Stimulated activated naive B cell treated with anti-CD40 and anti-IgM and Interleukin-4, amounts not matched to agents 10 μg/mL and 1 μg/mL and 100 μg/mL, for 72 hours (primary cell): Measurements from ENCODE around the gene GPC1.

Experiments
- ATAC-seq, 2 donors: fragments of 150-1000 bp; cut with Tn5 transposase; replicated peaks; 2 replicates each; pipeline ENCODE4 v1.10.0; 2021; ENCODE audit warnings: moderate library complexity in 1 of 2
- DNase-seq: peaks from one replicate; pipeline ENCODE4 v3.0.0; 2021
- H3K27ac Mint-ChIP-seq: one replicate; pipeline ENCODE4 v1.8.0; 2022; ENCODE audit warnings: mild to moderate bottlenecking, mixed read lengths
- H3K27me3 Mint-ChIP-seq, 2 donors: one replicate each; pipeline ENCODE4 v1.8.0; 2022; ENCODE audit warnings: mixed read lengths in 2 of 2
- H3K36me3 Mint-ChIP-seq, 2 donors: one replicate each; pipeline ENCODE4 v1.8.0; 2022; ENCODE audit warnings: mixed read lengths in 2 of 2, mild to moderate bottlenecking in 1 of 2
- H3K4me1 Mint-ChIP-seq, 2 donors: one replicate each; pipeline ENCODE4 v1.8.0; 2022; ENCODE audit warnings: mixed read lengths in 2 of 2, mild to moderate bottlenecking in 1 of 2
- H3K4me3 Mint-ChIP-seq, 2 donors: one replicate each; pipeline ENCODE4 v1.8.0; 2022; ENCODE audit warnings: mild to moderate bottlenecking in 2 of 2, mixed read lengths in 2 of 2, moderate library complexity in 1 of 2
- H3K9me3 Mint-ChIP-seq, 2 donors: one replicate each; pipeline ENCODE4 v1.8.0; 2022; ENCODE audit warnings: mixed read lengths in 2 of 2, mild to moderate bottlenecking in 1 of 2

The GPC1 gene

DNA sequence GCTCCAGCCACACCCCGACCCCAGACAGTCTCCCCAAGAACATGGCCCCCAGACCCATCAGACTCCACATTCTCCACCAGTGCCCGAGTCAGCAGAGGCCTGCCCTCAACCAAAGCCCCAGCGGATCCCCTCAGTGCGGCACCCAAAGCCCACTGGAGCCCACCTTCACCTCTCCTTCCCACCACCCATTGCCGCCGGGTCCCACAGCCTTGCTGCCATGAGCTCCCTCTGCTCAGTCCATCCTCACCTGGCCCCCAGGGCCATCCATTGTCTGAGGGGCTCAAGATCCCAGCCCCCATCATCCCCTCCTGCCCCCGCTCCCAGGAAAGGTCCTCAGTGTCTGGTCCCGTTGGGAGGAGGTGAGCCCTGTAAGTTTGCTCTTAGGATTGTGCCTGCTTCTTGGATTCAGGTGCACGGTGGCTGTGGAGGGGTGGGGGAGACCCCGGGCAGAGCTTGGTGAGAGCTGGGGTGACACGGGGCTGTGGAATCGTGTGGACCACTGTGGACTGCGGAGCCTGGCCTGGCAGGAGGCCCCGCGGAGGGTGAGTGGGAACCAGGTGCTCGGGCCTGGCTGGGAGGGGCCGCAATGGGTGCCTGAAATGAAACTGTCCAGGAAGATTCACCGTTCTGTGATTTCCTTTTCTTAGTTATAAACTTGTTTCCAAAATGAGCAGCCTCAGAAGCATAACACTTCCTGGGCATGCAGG, 32.7 kb upstream of the GPC1 start:
- DNase-seq (no peak), ATAC-seq (no peak)
- peaks cover 11 to 35% of the 10 kb centered on the region in 2 donors for H3K27me3 Mint-ChIP-seq
- H3K4me3 Mint-ChIP-seq = no peak overlapping the region
- H3K36me3 Mint-ChIP-seq = no peaks in the 10 kb centered on the region
- no peak overlapping the region for H3K27ac Mint-ChIP-seq
- no peaks in the 10 kb centered on the region for H3K4me1 Mint-ChIP-seq
- H3K9me3 Mint-ChIP-seq = no peaks in the 10 kb centered on the region

- Mint-ChIP-seq H3K27ac (no peak overlapping the region), H3K9me3 (no peaks in the 10 kb centered on the region), H3K4me3 (no peak overlapping the region), H3K4me1 (no peaks in the 10 kb centered on the region), H3K27me3 (peaks cover 15 to 39% of the 10 kb centered on the region in 2 donors), H3K36me3 (no peaks in the 10 kb centered on the region)
- DNase-seq (no peak), ATAC-seq (no peak)
These were observed 31.9 kb upstream of the GPC1 start for GRCh38 chr2:240403396-240404104.

DNA sequence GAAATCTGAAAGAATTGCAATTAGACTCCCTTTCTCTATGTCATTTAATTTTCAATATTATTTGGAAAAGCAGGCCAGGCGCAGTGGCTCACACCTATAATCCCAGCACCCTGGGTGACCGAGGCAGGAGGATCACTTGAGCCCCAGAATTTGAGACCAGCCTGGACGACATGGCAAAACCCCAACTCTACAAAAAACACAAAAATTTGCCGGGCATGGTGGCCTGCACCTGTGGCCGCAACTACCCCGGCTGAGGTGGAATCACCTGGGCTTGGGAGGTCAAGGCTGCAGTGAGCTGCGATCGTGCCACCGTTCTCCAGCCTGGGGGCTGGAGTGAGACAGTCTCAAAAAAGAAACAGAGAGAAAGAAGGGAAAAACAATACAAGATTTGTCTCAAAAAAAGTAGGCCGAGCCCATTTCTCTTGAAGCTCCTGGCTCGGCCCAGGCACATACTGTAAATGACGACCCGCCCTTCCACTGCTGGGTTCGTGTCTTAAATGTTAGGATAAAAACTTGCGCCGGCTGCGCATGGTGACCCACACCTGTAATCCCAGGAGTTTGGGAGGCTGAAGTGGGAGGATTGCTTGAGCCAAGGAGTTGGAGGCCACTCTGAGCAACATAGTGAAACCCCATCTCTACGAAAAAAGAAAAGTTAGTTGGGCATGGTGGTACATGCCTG, 31.1 kb upstream of the GPC1 start:
- ATAC-seq (no peak), DNase-seq (no peak)
- peaks cover 14 to 40% of the 10 kb centered on the region in 2 donors for H3K27me3 Mint-ChIP-seq
- no peak overlapping the region for H3K27ac Mint-ChIP-seq
- H3K36me3 Mint-ChIP-seq = no peaks in the 10 kb centered on the region
- H3K9me3 Mint-ChIP-seq = no peaks in the 10 kb centered on the region
- H3K4me1 Mint-ChIP-seq = no peaks in the 10 kb centered on the region
- no peak overlapping the region for H3K4me3 Mint-ChIP-seq

- Mint-ChIP-seq H3K4me3 (no peak overlapping the region), H3K27ac (no peak overlapping the region), H3K27me3 (peaks cover 14 to 43% of the 10 kb centered on the region in 2 donors), H3K9me3 (no peaks in the 10 kb centered on the region), H3K4me1 (no peaks in the 10 kb centered on the region), H3K36me3 (no peaks in the 10 kb centered on the region)
- no peak for ATAC-seq
- DNase-seq = no peak
These were observed 30.3 kb upstream of the GPC1 start for GRCh38 chr2:240405133-240405532.

- Mint-ChIP-seq H3K4me3 (no peak overlapping the region), H3K4me1 (no peaks in the 10 kb centered on the region), H3K27ac (no peak overlapping the region), H3K27me3 (peaks cover 20 to 46% of the 10 kb centered on the region in 2 donors), H3K36me3 (no peaks in the 10 kb centered on the region), H3K9me3 (no peaks in the 10 kb centered on the region)
- DNase-seq (no peak), ATAC-seq (no peak)
These were observed 29.7 kb upstream of the GPC1 start for GRCh38 chr2:240405684-240406313.

DNA sequence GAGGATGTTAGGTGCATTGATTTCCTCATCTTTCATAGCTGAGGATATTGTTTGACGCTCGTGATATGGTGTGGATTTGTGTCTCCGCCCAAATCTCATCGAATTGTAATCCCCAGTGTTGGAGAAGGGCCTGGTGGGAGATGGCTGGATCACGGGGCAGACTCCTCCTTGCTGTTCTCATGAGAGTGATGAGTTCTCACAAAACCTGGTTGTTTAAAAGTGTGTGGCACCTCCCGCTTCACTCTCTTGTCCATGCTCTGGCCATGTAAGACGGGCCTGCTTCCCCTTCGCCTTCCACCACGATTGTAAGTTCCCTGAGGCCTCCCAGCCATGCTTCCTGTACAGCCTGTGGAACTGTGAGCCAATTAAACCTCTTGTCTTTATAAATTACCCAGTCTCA, 28.4 kb upstream of the GPC1 start:
- Mint-ChIP-seq H3K36me3 (no peaks in the 10 kb centered on the region), H3K27me3 (peaks cover 25 to 42% of the 10 kb centered on the region in 2 donors), H3K4me3 (no peak overlapping the region), H3K9me3 (peaks cover 0 to 2% of the 10 kb centered on the region in 2 donors), H3K27ac (no peak overlapping the region), H3K4me1 (no peaks in the 10 kb centered on the region)
- DNase-seq (no peak), ATAC-seq (no peak)

DNA sequence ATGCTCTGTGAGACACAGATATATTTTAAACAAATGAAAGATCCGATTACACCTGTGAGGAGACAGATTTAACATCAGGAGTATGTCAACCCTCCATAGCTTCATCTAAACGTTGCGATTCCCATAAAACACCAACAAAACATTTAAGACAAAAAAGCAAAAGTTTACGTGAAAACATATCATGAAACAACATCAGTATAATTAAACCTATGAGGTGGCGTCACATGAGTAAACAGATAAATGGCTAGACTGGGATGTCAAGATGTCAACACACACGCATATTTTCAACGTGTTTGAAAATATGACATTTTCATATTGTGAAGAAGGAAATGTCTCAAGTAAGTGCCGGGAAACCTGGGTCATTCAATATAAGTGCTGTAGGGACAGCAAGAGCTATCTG, 25.5 kb upstream of the GPC1 start:
- no peak for DNase-seq
- H3K36me3 Mint-ChIP-seq = no peaks in the 10 kb centered on the region
- H3K9me3 Mint-ChIP-seq = peaks cover 0 to 2% of the 10 kb centered on the region in 2 donors
- no peak overlapping the region for H3K27ac Mint-ChIP-seq
- H3K4me3 Mint-ChIP-seq = no peak overlapping the region
- H3K4me1 Mint-ChIP-seq = no peaks in the 10 kb centered on the region
- H3K27me3 Mint-ChIP-seq = peaks cover 33 to 37% of the 10 kb centered on the region in 2 donors
- no peak for ATAC-seq

- H3K4me1 Mint-ChIP-seq = no peaks in the 10 kb centered on the region
- no peak for ATAC-seq
- H3K36me3 Mint-ChIP-seq = no peaks in the 10 kb centered on the region
- H3K4me3 Mint-ChIP-seq = no peak overlapping the region
- peaks cover 33 to 35% of the 10 kb centered on the region in 2 donors for H3K27me3 Mint-ChIP-seq
- peaks cover 0 to 2% of the 10 kb centered on the region in 2 donors for H3K9me3 Mint-ChIP-seq
- DNase-seq = no peak
- no peak overlapping the region for H3K27ac Mint-ChIP-seq
These were observed 24.7 kb upstream of the GPC1 start for GRCh38 chr2:240410808-240411207.

GRCh38 chr2:240411261-240412160, 24.0 kb upstream of the GPC1 start:
- Mint-ChIP-seq H3K27me3 (peaks cover 30 to 33% of the 10 kb centered on the region in 2 donors), H3K4me1 (no peaks in the 10 kb centered on the region), H3K4me3 (no peak overlapping the region)

GRCh38 chr2:240412211-240412861, 23.1 kb upstream of the GPC1 start:
- H3K27ac Mint-ChIP-seq = no peak overlapping the region
- H3K27me3 Mint-ChIP-seq = peaks cover 28 to 30% of the 10 kb centered on the region in 2 donors
- H3K4me3 Mint-ChIP-seq = no peak overlapping the region
- no peaks in the 10 kb centered on the region for H3K36me3 Mint-ChIP-seq
- no peaks in the 10 kb centered on the region for H3K4me1 Mint-ChIP-seq
- DNase-seq = no peak
- peaks cover 0 to 2% of the 10 kb centered on the region in 2 donors for H3K9me3 Mint-ChIP-seq
- no peak for ATAC-seq

More at GRCh38 chr2:240411261-240412160, 24.0 kb upstream of the GPC1 start:
- ATAC-seq (no peak), DNase-seq (no peak)
- no peak overlapping the region for H3K27ac Mint-ChIP-seq
- H3K36me3 Mint-ChIP-seq = no peaks in the 10 kb centered on the region
- H3K9me3 Mint-ChIP-seq = peaks cover 0 to 2% of the 10 kb centered on the region in 2 donors

- H3K36me3 Mint-ChIP-seq = no peaks in the 10 kb centered on the region
These were observed 22.3 kb upstream of the GPC1 start for GRCh38 chr2:240412975-240413812.

DNA sequence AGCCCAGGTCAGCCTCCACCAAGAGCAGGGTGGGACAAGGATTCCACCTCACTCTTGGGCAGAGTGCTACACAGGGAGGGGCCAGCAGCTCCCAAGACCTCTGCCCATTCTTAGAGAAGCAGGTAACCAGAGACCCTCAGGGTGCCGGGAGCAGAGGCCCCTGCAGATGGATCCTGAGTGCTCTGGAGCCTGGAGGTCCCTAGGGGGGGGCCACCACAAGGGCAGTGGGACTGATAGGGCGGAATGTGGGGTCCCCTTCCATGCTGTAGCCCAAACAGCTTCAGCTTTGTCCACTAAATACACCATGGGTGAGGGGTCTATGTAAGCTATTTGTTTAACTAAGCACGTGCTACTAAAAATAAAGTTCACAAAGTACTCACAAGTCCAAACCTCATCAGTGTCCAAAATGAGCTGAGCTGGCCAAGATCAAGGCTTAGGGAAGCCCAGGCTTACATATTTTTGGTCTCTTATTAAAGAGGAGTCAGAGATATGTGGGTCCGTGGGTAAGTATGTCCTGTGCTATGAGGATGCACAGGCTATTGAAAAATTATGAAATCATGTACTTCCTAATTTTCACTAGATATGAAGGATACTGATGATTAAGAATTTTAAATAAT, 21.5 kb upstream of the GPC1 start:
- Mint-ChIP-seq H3K4me3 (no peak overlapping the region), H3K27ac (no peak overlapping the region), H3K27me3 (peaks cover 20 to 26% of the 10 kb centered on the region in 2 donors), H3K4me1 (no peaks in the 10 kb centered on the region), H3K36me3 (peaks cover 0 to 4% of the 10 kb centered on the region in 2 donors), H3K9me3 (peaks cover 6 to 8% of the 10 kb centered on the region in 2 donors)
- DNase-seq (no peak), ATAC-seq (no peak)

More at GRCh38 chr2:240412975-240413812, 22.3 kb upstream of the GPC1 start:
- no peak for ATAC-seq
- peaks cover 1 to 2% of the 10 kb centered on the region in 2 donors for H3K9me3 Mint-ChIP-seq
- H3K27ac Mint-ChIP-seq = no peak overlapping the region
- peaks cover 20 to 26% of the 10 kb centered on the region in 2 donors for H3K27me3 Mint-ChIP-seq
- no peak overlapping the region for H3K4me3 Mint-ChIP-seq
- no peaks in the 10 kb centered on the region for H3K4me1 Mint-ChIP-seq
- DNase-seq = no peak
